IPS-NIHi11 (cell line): ENCODE data around the gene MYL3.
A peak's percentile ranks its signal among the peaks of the same experiment; 100 is the strongest.

Experiments
- DNase-seq: peaks from one replicate; pipeline ENCODE4 v3.0.0; 2012; ENCODE audit warnings: mixed read lengths, low spot score

Gene MYL3

GRCh38 chr3:46883054-46883829, 20.0 kb upstream of the MYL3 start:
- peak; percentile 72 for DNase-seq

GRCh38 chr3:46882377-46883053, 19.3 kb upstream of the MYL3 start:
- DNase-seq = peak; percentile 65

GRCh38 chr3:46881596-46882376, 18.5 kb upstream of the MYL3 start:
- peak; percentile 77 for DNase-seq

- DNase-seq = no peak
These were observed 17.8 kb upstream of the MYL3 start for GRCh38 chr3:46880884-46881595.

- DNase-seq = no peak
These were observed 15.7 kb upstream of the MYL3 start for GRCh38 chr3:46878781-46879436.

- no peak for DNase-seq
These were observed 14.3 kb upstream of the MYL3 start, which contains the start of gene PTH1R for GRCh38 chr3:46877406-46878125. Gene PTH1R, plus strand, starts transcription at chr3:46877721. Its CDS starts 5,839 bp downstream, at chr3:46883560.

GRCh38 chr3:46876313-46877300, 13.4 kb upstream of the MYL3 start:
- DNase-seq = no peak

GRCh38 chr3:46875560-46875959, 12.3 kb upstream of the MYL3 start:
- DNase-seq = no peak

- DNase-seq = no peak
These were observed 11.2 kb upstream of the MYL3 start for GRCh38 chr3:46874430-46874829.

- no peak for DNase-seq
These were observed 10.3 kb upstream of the MYL3 start for GRCh38 chr3:46873521-46873920.

GRCh38 chr3:46871222-46871621, 8.0 kb upstream of the MYL3 start:
- no peak for DNase-seq

- DNase-seq = no peak
These were observed 7.4 kb upstream of the MYL3 start for GRCh38 chr3:46870651-46871050.

- no peak for DNase-seq
These were observed 6.2 kb upstream of the MYL3 start for GRCh38 chr3:46869440-46869839.

- no peak for DNase-seq
These were observed 5.7 kb upstream of the MYL3 start for GRCh38 chr3:46868948-46869347.

- DNase-seq = no peak
These were observed 5.0 kb upstream of the MYL3 start for GRCh38 chr3:46868287-46868686.

GRCh38 chr3:46867550-46867898, 4.3 kb upstream of the MYL3 start:
- DNase-seq = peak; percentile 49

GRCh38 chr3:46866720-46867549, 3.7 kb upstream of the MYL3 start:
- DNase-seq = peak; percentile 85

- no peak for DNase-seq
These were observed 2.9 kb upstream of the MYL3 start for GRCh38 chr3:46866032-46866595.
